Measurements from ENCODE around the gene CACNB1.

CACNB1 gene

GRCh38 chr17:39197380-39198185 lies at the start of gene CACNB1:
TSS of gene CACNB1 (minus strand) at chr17:39197669. CDS start at chr17:39197495, 174 bp downstream.
- peak; percentile 91 for DNase-seq

- DNase-seq: peak; percentile 47
Observed at GRCh38 chr17:39246274-39246673, 48.8 kb upstream of the CACNB1 start.

GRCh38 chr17:39244600-39245570 lies 47.4 kb upstream of the CACNB1 start:
- peak; percentile 94 for DNase-seq

GRCh38 chr17:39244016-39244599 lies 46.6 kb upstream of the CACNB1 start:
- no peak for DNase-seq

GRCh38 chr17:39243155-39243554 lies 45.7 kb upstream of the CACNB1 start:
- no peak for DNase-seq

GRCh38 chr17:39240631-39241030 lies 43.2 kb upstream of the CACNB1 start:
- no peak for DNase-seq

GRCh38 chr17:39239640-39240314 lies 42.3 kb upstream of the CACNB1 start:
- DNase-seq: peak; percentile 75

GRCh38 chr17:39238311-39238972 lies 41.0 kb upstream of the CACNB1 start:
- no peak for DNase-seq

- no peak for DNase-seq
Observed at GRCh38 chr17:39237586-39237985, 40.1 kb upstream of the CACNB1 start.

GRCh38 chr17:39236981-39237441 lies 39.5 kb upstream of the CACNB1 start:
- no peak for DNase-seq

- DNase-seq: no peak
Observed at GRCh38 chr17:39236450-39236927, 39.0 kb upstream of the CACNB1 start.

GRCh38 chr17:39235555-39236449 lies 38.3 kb upstream of the CACNB1 start:
- DNase-seq: peak; percentile 96

GRCh38 chr17:39231591-39232551 lies 34.4 kb upstream of the CACNB1 start:
- DNase-seq: peak; percentile 93

- peak; percentile 46 for DNase-seq
Observed at GRCh38 chr17:39231091-39231561, 33.7 kb upstream of the CACNB1 start.

- no peak for DNase-seq
Observed at GRCh38 chr17:39230361-39230760, 32.9 kb upstream of the CACNB1 start.

- DNase-seq: no peak
Observed at GRCh38 chr17:39229274-39229913, 31.9 kb upstream of the CACNB1 start.

GRCh38 chr17:39227364-39227919 lies 30.0 kb upstream of the CACNB1 start:
- no peak for DNase-seq

- DNase-seq: peak; percentile 98
Observed at GRCh38 chr17:39225959-39226683, 28.7 kb upstream of the CACNB1 start.

Measured in NCI-H82 (cell line).